ENCODE results near the gene SIK2.

GRCh38 chr11:111631024-111631665 is 28.9 kb downstream of the SIK2 start:
- TF ChIP-seq CTCF (IDR thresholded peaks at IDR 0.05; ENCODE audit: poor library complexity, severe bottlenecking) (no peak), REST (IDR thresholded peaks at IDR 0.05; ENCODE audit: borderline replicate concordance) (no peak), EP300 (conservative IDR thresholded peaks at IDR 0.05; ENCODE audit: poor library complexity, severe bottlenecking) (no peak), POLR2AphosphoS5 (IDR thresholded peaks at IDR 0.05) (no peak), EZH2 (IDR thresholded peaks at IDR 0.05; ENCODE audit: borderline replicate concordance, insufficient read depth, low read length, poor library complexity, severe bottlenecking) (no peak), RAD21 (conservative IDR thresholded peaks at IDR 0.05) (no peak), SMC3 (conservative IDR thresholded peaks at IDR 0.05; ENCODE audit: poor library complexity) (no peak), MXI1 (conservative IDR thresholded peaks at IDR 0.05; ENCODE audit: poor library complexity, severe bottlenecking) (no peak), TAF1 (IDR thresholded peaks at IDR 0.05; ENCODE audit: low read depth) (no peak)

Data from neural cell (in vitro differentiated cells).